GM23338 (cell line): ENCODE data around the gene AMOTL1. TPM values are rescaled to one million over a fixed set of nuclear protein-coding genes. Genes with fewer than 3 reads are reported as not detected.

ENCODE experiments used
- ATAC-seq: fragments of 200-7000 bp; cut with Tn5 transposase; 3 replicates; pipeline ENCODE4 v1.9.1; 2020
- DNase-seq: peaks from one replicate; pipeline ENCODE4 v3.0.0-alpha.2; 2015; ENCODE audit warnings: low spot score
- H2AFZ ChIP-seq: fragments of 200-600 bp; sonication (generic); 2 replicates; pipeline ENCODE4 v1.8.0; 2016; ENCODE audit warnings: antibody characterized with exemption, mild to moderate bottlenecking, moderate library complexity
- H3F3A ChIP-seq: fragments of 200-600 bp; sonication (generic); replicated peaks from 2 replicates; pipeline ENCODE4 v1.8.0; 2017; ENCODE audit warnings: antibody characterized with exemption, mixed run types, low read depth
- H3K27ac ChIP-seq: fragments of 200-600 bp; sonication (generic); 2 replicates; pipeline ENCODE4 v1.6.1; 2016; ENCODE audit warnings: low read depth
- H3K27me3 ChIP-seq: fragments of 200-600 bp; sonication (generic); 2 replicates; pipeline ENCODE4 v1.8.0; 2016; ENCODE audit warnings: mild to moderate bottlenecking, mixed run types, moderate library complexity; ENCODE audit not compliant: insufficient read depth
- H3K36me3 ChIP-seq: fragments of 200-600 bp; sonication (generic); 2 replicates; pipeline ENCODE4 v1.8.0; 2016; ENCODE audit warnings: mild to moderate bottlenecking; ENCODE audit not compliant: insufficient read depth
- H3K4me1 ChIP-seq: fragments of 200-600 bp; sonication (generic); 2 replicates; pipeline ENCODE4 v1.8.0; 2016; ENCODE audit warnings: mild to moderate bottlenecking, moderate library complexity; ENCODE audit not compliant: insufficient read depth
- H3K4me2 ChIP-seq: fragments of 200-600 bp; sonication (generic); 2 replicates; pipeline ENCODE4 v1.7.1; 2017; ENCODE audit warnings: mixed run types
- H3K4me3 ChIP-seq: fragments of 200-600 bp; sonication (generic); 2 replicates; pipeline ENCODE4 v1.6.1; 2016; ENCODE audit warnings: mixed run types
- H3K79me2 ChIP-seq: fragments of 200-600 bp; sonication (generic); replicated peaks from 2 replicates; pipeline ENCODE4 v1.8.0; 2017; ENCODE audit warnings: mild to moderate bottlenecking; ENCODE audit not compliant: insufficient read depth
- H3K9me2 ChIP-seq: fragments of 200-600 bp; sonication (generic); 2 replicates; pipeline ENCODE4 v1.8.0; 2017; ENCODE audit not compliant: insufficient read depth
- H4K20me1 ChIP-seq: fragments of 200-600 bp; sonication (generic); replicated peaks from 2 replicates; pipeline ENCODE4 v1.8.0; 2017; ENCODE audit warnings: mild to moderate bottlenecking; ENCODE audit not compliant: insufficient read depth
- H3K27ac Mint-ChIP-seq: 2 replicates; pipeline ENCODE4 v1.8.0; 2020; ENCODE audit warnings: inconsistent platforms, mild to moderate bottlenecking, moderate library complexity, mixed read lengths
- H3K27me3 Mint-ChIP-seq: 3 replicates; pipeline ENCODE4 v1.8.0; 2022; ENCODE audit warnings: low read depth, mild to moderate bottlenecking, moderate library complexity, mixed read lengths, inconsistent platforms; ENCODE audit not compliant: insufficient read depth, poor library complexity
- H3K36me3 Mint-ChIP-seq: 3 replicates; pipeline ENCODE4 v1.8.0; 2021; ENCODE audit warnings: low read depth, mild to moderate bottlenecking, inconsistent platforms, moderate library complexity, mixed read lengths
- H3K4me1 Mint-ChIP-seq: 3 replicates; pipeline ENCODE4 v1.8.0; 2020; ENCODE audit warnings: mild to moderate bottlenecking, inconsistent platforms, mixed read lengths
- H3K4me3 Mint-ChIP-seq: 3 replicates; pipeline ENCODE4 v1.8.0; 2021; ENCODE audit warnings: moderate library complexity, mild to moderate bottlenecking, inconsistent platforms, mixed read lengths
- H3K9me3 Mint-ChIP-seq: 3 replicates; pipeline ENCODE4 v1.8.0; 2020; ENCODE audit warnings: moderate library complexity, mild to moderate bottlenecking, inconsistent platforms, mixed read lengths
- CREB1 ChIP-seq: fragments of 250-450 bp; sonication (Bioruptor Pico); IDR thresholded peaks from 2 replicates; pipeline ENCODE4 v1.5.0; 2020; ENCODE audit warnings: low read depth, mild to moderate bottlenecking, moderate library complexity
- CTCF ChIP-seq, 2 experiments: fragments of 200-600 bp in 1 of 2; sonication (generic) in 1 of 2; conservative IDR thresholded peaks; 2 replicates each; pipeline versions ENCODE4 v1.5.1 to v1.6.1; 2016 to 2017; ENCODE audit warnings: antibody characterized with exemption in 2 of 2, low read depth in 2 of 2, mild to moderate bottlenecking in 2 of 2, moderate library complexity in 1 of 2
- EZH2phosphoT487 ChIP-seq: fragments of 200-600 bp; sonication (generic); IDR thresholded peaks from one replicate; pipeline ENCODE4 v1.8.1; 2018; ENCODE audit warnings: antibody characterized with exemption; ENCODE audit not compliant: unreplicated experiment
- JUNB ChIP-seq: IDR thresholded peaks from one replicate; pipeline ENCODE4 v1.6.1; 2016; ENCODE audit warnings: antibody characterized with exemption; ENCODE audit not compliant: unreplicated experiment
- POLR2AphosphoS5 ChIP-seq: IDR thresholded peaks from 2 replicates; pipeline ENCODE4 v1.6.1; 2016; ENCODE audit warnings: antibody characterized with exemption, low read depth
- REST ChIP-seq: IDR thresholded peaks from one replicate; pipeline ENCODE4 v1.6.1; 2018; ENCODE audit warnings: antibody characterized with exemption; ENCODE audit not compliant: unreplicated experiment
- STAT1 ChIP-seq: IDR thresholded peaks from one replicate; pipeline ENCODE4 v1.6.1; 2016; ENCODE audit warnings: antibody characterized with exemption; ENCODE audit not compliant: unreplicated experiment
- ZNF114 ChIP-seq: fragments of 250-450 bp; sonication (Bioruptor Pico); IDR thresholded peaks from 2 replicates; pipeline ENCODE4 v1.5.0; 2020; ENCODE audit warnings: mild to moderate bottlenecking, moderate library complexity
- ZNF331 ChIP-seq: fragments of 250-450 bp; sonication (Bioruptor Pico); IDR thresholded peaks from 2 replicates; pipeline ENCODE4 v1.5.0; 2020; ENCODE audit warnings: low read depth, mild to moderate bottlenecking, moderate library complexity
- polyA plus RNA-seq: library from polyadenylated mRNA; unstranded; fragments of >200 nt; fragmentation: Nextera tagmentation; extraction: Ambion mirVana; gene quantifications from 2 replicates; pipeline ENCODE4 v1.2.1, GENCODE V29; 2016
- total RNA-seq: library from RNA; depleted of rRNA; stranded (reverse); fragments of >200 nt; shearing (Covaris generic); gene quantifications from 2 replicates; pipeline ENCODE4 v1.2.3, GENCODE V29; 2014
- TF ChIP-seq, protein P1 (sequence below): IDR thresholded peaks from 2 replicates; pipeline ENCODE4 v1.6.1; 2016; ENCODE audit warnings: antibody characterized with exemption

Gene AMOTL1
- total and polyA plus RNA-seq, 2 experiments from 2014 or later, result 4.3 to 18.7 TPM

DNA sequence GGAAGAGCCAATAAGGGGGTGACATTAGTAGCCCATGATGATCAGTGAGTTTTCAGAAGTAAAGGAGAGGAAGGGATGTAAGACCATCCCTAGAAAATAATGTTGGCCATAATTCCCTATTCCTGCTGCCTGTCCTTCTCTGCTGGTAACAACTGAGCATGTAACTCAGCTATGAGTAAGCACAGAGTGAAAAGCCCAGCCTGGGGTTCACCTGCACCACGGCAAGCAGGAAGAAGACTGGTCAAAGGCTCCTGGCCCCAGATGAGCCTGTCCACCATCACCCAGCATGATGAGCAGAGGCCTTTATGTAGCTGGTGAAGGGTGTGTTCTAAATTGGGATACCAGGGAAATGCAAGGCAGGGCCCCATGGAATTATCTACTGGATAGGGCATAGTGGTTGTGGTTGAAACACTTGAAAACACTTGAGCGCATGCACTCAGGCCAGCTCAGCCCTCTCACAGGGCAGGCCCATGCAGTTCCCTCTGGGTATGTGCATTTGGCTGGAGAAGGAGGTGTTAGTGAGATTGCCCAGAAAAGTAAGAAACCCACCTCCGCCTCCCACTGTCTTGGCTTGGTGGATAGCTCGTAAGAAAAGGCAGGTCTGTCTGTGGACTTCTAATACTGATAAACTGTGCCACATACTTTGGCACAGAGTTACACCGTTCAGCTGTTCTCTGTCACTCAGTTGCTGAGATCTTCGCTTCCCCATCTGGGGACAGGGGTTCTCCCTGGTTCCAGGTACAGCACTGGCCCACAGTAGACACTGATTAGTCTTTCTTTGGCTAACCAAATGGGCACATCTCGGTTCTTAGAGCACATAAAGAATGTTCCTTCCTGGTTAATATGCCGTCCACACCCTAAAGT, 86.8 kb downstream of the AMOTL1 start:
- H3K27ac Mint-ChIP-seq, result no peak overlapping the region
- H3K27me3 ChIP-seq, result no peaks in the 10 kb centered on the region
- H3K79me2 ChIP-seq, result no peaks in the 10 kb centered on the region
- peaks cover 5% of the 10 kb centered on the region for H3K27me3 Mint-ChIP-seq
- H3K4me1 Mint-ChIP-seq, result peaks cover 3% of the 10 kb centered on the region
- H3K4me3 Mint-ChIP-seq, result no peak overlapping the region
- TF ChIP-seq CREB1 (CRISPR knock-in tag) (no peak), REST (no peak), STAT1 (no peak), ZNF114 (CRISPR knock-in tag) (no peak), CTCF (conservative IDR thresholded peaks at IDR 0.05; ENCODE audit: low read depth in 2 of 2) (no peak), ZNF331 (no peak), EZH2phosphoT487 (no peak), POLR2AphosphoS5 (no peak), JUNB (no peak)
- TF ChIP-seq, protein P1, sequence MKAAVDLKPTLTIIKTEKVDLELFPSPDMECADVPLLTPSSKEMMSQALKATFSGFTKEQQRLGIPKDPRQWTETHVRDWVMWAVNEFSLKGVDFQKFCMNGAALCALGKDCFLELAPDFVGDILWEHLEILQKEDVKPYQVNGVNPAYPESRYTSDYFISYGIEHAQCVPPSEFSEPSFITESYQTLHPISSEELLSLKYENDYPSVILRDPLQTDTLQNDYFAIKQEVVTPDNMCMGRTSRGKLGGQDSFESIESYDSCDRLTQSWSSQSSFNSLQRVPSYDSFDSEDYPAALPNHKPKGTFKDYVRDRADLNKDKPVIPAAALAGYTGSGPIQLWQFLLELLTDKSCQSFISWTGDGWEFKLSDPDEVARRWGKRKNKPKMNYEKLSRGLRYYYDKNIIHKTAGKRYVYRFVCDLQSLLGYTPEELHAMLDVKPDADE, result no peak
- DNase-seq (no peak), ATAC-seq (no peak)
- H3K4me3 ChIP-seq, result no peak overlapping the region
- peaks cover 78% of the 10 kb centered on the region for H3K36me3 Mint-ChIP-seq
- no peaks in the 10 kb centered on the region for H4K20me1 ChIP-seq
- H3F3A ChIP-seq, result no peaks in the 10 kb centered on the region
- H2AFZ ChIP-seq, result no peak overlapping the region
- H3K4me1 ChIP-seq, result no peaks in the 10 kb centered on the region
- no peaks in the 10 kb centered on the region for H3K9me2 ChIP-seq
- H3K27ac ChIP-seq, result no peak overlapping the region
- no peak overlapping the region for H3K4me2 ChIP-seq
- H3K36me3 ChIP-seq, result peaks cover 4% of the 10 kb centered on the region
- H3K9me3 Mint-ChIP-seq, result no peaks in the 10 kb centered on the region
